ENCODE measurements around the gene GFI1B. TPM values are rescaled to one million over a fixed set of nuclear protein-coding genes. Genes with fewer than 3 reads are reported as not detected.

Gene GFI1B
- total RNA-seq, 1 donor from 2014 or later = not detected

GRCh38 chr9:132946211-132946610, 32.3 kb upstream of the GFI1B start:
- no peak for DNase-seq (ENCODE audit: low spot score in 2 of 2)
- H3K4me1 ChIP-seq = peaks cover 0 to 14% of the 10 kb centered on the region in 2 donors
- H3K4me3 ChIP-seq = no peak overlapping the region
- intact Hi-C loops (cut with DNase I) = loop anchor here (10.0 kb wide), 2 partner anchors 199 to 1079 kb away; partner anchors contain the start of gene BRD3OS
- no peaks in the 10 kb centered on the region for H3K27me3 ChIP-seq
- no peak for TF ChIP-seq CTCF (IDR thresholded peaks at IDR 0.05)
- no peak overlapping the region for H3K27ac ChIP-seq
- H3K36me3 ChIP-seq = no peaks in the 10 kb centered on the region
- no peaks in the 10 kb centered on the region for H3K9me3 ChIP-seq

- no peak overlapping the region for H3K4me3 ChIP-seq
- no peak for DNase-seq (ENCODE audit: low spot score in 2 of 2)
- no peak overlapping the region for H3K27ac ChIP-seq
- intact Hi-C loops (cut with DNase I) = loop anchor here (10.0 kb wide), 2 partner anchors 198 to 1078 kb away; partner anchors contain the start of gene BRD3OS
- H3K9me3 ChIP-seq = no peaks in the 10 kb centered on the region
- H3K36me3 ChIP-seq = no peaks in the 10 kb centered on the region
- no peak for TF ChIP-seq CTCF (IDR thresholded peaks at IDR 0.05)
- peaks cover 0 to 14% of the 10 kb centered on the region in 2 donors for H3K4me1 ChIP-seq
- H3K27me3 ChIP-seq = no peaks in the 10 kb centered on the region
These were observed 31.7 kb upstream of the GFI1B start for GRCh38 chr9:132946631-132947295.

- Histone ChIP-seq H3K4me3 (no peak overlapping the region), H3K27ac (no peak overlapping the region), H3K27me3 (no peaks in the 10 kb centered on the region), H3K36me3 (no peaks in the 10 kb centered on the region), H3K4me1 (peaks cover 0 to 8% of the 10 kb centered on the region in 2 donors), H3K9me3 (no peaks in the 10 kb centered on the region)
- TF ChIP-seq CTCF (IDR thresholded peaks at IDR 0.05) = no peak
- intact Hi-C loops (cut with DNase I) = loop anchor here (10.0 kb wide), 2 partner anchors 197 to 1077 kb away; partner anchors contain the start of gene BRD3OS
- DNase-seq (ENCODE audit: low spot score in 2 of 2) = no peak
These were observed 30.7 kb upstream of the GFI1B start for GRCh38 chr9:132947756-132948155.

GRCh38 chr9:132948482-132949050, 29.9 kb upstream of the GFI1B start:
- Histone ChIP-seq H3K27ac (no peak overlapping the region), H3K9me3 (no peaks in the 10 kb centered on the region), H3K4me3 (no peak overlapping the region), H3K36me3 (no peaks in the 10 kb centered on the region), H3K27me3 (no peaks in the 10 kb centered on the region), H3K4me1 (peaks cover 0 to 4% of the 10 kb centered on the region in 2 donors)
- intact Hi-C loops (cut with DNase I) = loop anchor here (10.0 kb wide), 2 partner anchors 196 to 1076 kb away; partner anchors contain the start of gene BRD3OS
- TF ChIP-seq CTCF (IDR thresholded peaks at IDR 0.05) = no peak
- DNase-seq (ENCODE audit: low spot score in 2 of 2) = no peak

- no peak for TF ChIP-seq CTCF (IDR thresholded peaks at IDR 0.05)
These were observed 28.8 kb upstream of the GFI1B start for GRCh38 chr9:132949709-132950108.

More at GRCh38 chr9:132949709-132950108, 28.8 kb upstream of the GFI1B start:
- Histone ChIP-seq H3K4me1 (peaks cover 0 to 4% of the 10 kb centered on the region in 2 donors), H3K4me3 (no peak overlapping the region), H3K27ac (no peak overlapping the region), H3K27me3 (no peaks in the 10 kb centered on the region), H3K36me3 (no peaks in the 10 kb centered on the region), H3K9me3 (peaks cover 0 to 1% of the 10 kb centered on the region in 2 donors)
- intact Hi-C loops (cut with DNase I) = loop anchor here (10.0 kb wide), 2 partner anchors 195 to 1075 kb away; partner anchors contain the start of gene BRD3OS
- DNase-seq (ENCODE audit: low spot score in 2 of 2) = no peak
